DOHH2 (cell line): ENCODE data around the gene ESCO1.

Experiments used
- H3F3A ChIP-seq: fragments of 200-600 bp; sonication (generic), shearing (Covaris generic); 2 replicates; pipeline ENCODE4 v1.6.0; 2016; ENCODE audit warnings: antibody characterized with exemption, mild to moderate bottlenecking; ENCODE audit not compliant: control insufficient read depth, insufficient read depth
- H3K27ac ChIP-seq: fragments of 200-600 bp; sonication (generic); 2 replicates; pipeline ENCODE4 v1.5.1; 2014; ENCODE audit warnings: low read depth, mild to moderate bottlenecking, low read length, moderate library complexity
- H3K27me3 ChIP-seq: fragments of 200-600 bp; sonication (generic); 2 replicates; pipeline ENCODE4 v1.6.1; 2014; ENCODE audit warnings: mild to moderate bottlenecking, low read length, mixed read lengths; ENCODE audit not compliant: control insufficient read depth
- H3K36me3 ChIP-seq: fragments of 200-600 bp; sonication (generic); 2 replicates; pipeline ENCODE4 v1.6.1; 2014; ENCODE audit warnings: mild to moderate bottlenecking, low read length, moderate library complexity, mixed read lengths; ENCODE audit not compliant: control insufficient read depth
- H3K4me1 ChIP-seq: fragments of 200-600 bp; sonication (generic); 2 replicates; pipeline ENCODE4 v1.6.1; 2014; ENCODE audit warnings: mild to moderate bottlenecking, low read length, mixed read lengths; ENCODE audit not compliant: control insufficient read depth
- H3K4me2 ChIP-seq: fragments of 200-600 bp; sonication (generic); 2 replicates; pipeline ENCODE4 v1.6.0; 2014; ENCODE audit warnings: mild to moderate bottlenecking, low read length, moderate library complexity
- H3K4me3 ChIP-seq: fragments of 200-600 bp; sonication (generic); 2 replicates; pipeline ENCODE4 v1.5.1; 2014; ENCODE audit warnings: mild to moderate bottlenecking, low read length, mixed read lengths
- H3K79me2 ChIP-seq: fragments of 200-600 bp; sonication (generic); 2 replicates; pipeline ENCODE4 v1.6.1; 2014; ENCODE audit warnings: mild to moderate bottlenecking, low read length, mixed read lengths; ENCODE audit not compliant: control insufficient read depth
- H3K9me2 ChIP-seq: fragments of 200-600 bp; sonication (generic); replicated peaks from 2 replicates; pipeline ENCODE4 v1.6.1; 2014; ENCODE audit warnings: mild to moderate bottlenecking, low read length, mixed read lengths; ENCODE audit not compliant: control insufficient read depth
- H3K9me3 ChIP-seq: fragments of 200-600 bp; sonication (generic); 2 replicates; pipeline ENCODE4 v1.6.1; 2014; ENCODE audit warnings: antibody characterized with exemption, low read length, mixed read lengths; ENCODE audit not compliant: control insufficient read depth, insufficient read depth
- H4K20me1 ChIP-seq: fragments of 200-600 bp; sonication (generic); 2 replicates; pipeline ENCODE4 v1.6.0; 2014; ENCODE audit warnings: low read depth, mild to moderate bottlenecking, antibody characterized with exemption, low read length, moderate library complexity; ENCODE audit not compliant: control insufficient read depth, insufficient read depth
- CTCF ChIP-seq: fragments of 200-600 bp; sonication (generic); IDR thresholded peaks from one replicate; pipeline ENCODE4 v1.5.1; 2014; ENCODE audit warnings: antibody characterized with exemption, mild to moderate bottlenecking, low read depth, low read length; ENCODE audit not compliant: poor library complexity, severe bottlenecking
- EZH2phosphoT487 ChIP-seq: fragments of 200-600 bp; sonication (generic); IDR thresholded peaks from 2 replicates; pipeline ENCODE4 v1.6.1; 2017; ENCODE audit warnings: borderline replicate concordance, mild to moderate bottlenecking, antibody characterized with exemption, low read length, moderate library complexity, mixed read lengths

ESCO1 gene

GRCh38 chr18:21636769-21637168, 36.3 kb upstream of the ESCO1 start:
- Histone ChIP-seq H4K20me1 (peaks cover under 1% of the 10 kb centered on the region; the same call in 1 of the 2 replicates), H3K27ac (no peak overlapping the region), H3K27me3 (no peaks in the 10 kb centered on the region), H3K4me1 (peaks cover 28% of the 10 kb centered on the region), H3K4me2 (no peak overlapping the region), H3F3A (peaks cover 25% of the 10 kb centered on the region), H3K4me3 (no peak overlapping the region), H3K9me3 (no peaks in the 10 kb centered on the region), H3K36me3 (peaks cover 34% of the 10 kb centered on the region), H3K79me2 (0 out of 2 replicates have a peak, but pooled peaks cover 3% of the 10 kb centered on the region), H3K9me2 (no peaks in the 10 kb centered on the region)
- TF ChIP-seq CTCF (no peak), EZH2phosphoT487 (no peak)

DNA sequence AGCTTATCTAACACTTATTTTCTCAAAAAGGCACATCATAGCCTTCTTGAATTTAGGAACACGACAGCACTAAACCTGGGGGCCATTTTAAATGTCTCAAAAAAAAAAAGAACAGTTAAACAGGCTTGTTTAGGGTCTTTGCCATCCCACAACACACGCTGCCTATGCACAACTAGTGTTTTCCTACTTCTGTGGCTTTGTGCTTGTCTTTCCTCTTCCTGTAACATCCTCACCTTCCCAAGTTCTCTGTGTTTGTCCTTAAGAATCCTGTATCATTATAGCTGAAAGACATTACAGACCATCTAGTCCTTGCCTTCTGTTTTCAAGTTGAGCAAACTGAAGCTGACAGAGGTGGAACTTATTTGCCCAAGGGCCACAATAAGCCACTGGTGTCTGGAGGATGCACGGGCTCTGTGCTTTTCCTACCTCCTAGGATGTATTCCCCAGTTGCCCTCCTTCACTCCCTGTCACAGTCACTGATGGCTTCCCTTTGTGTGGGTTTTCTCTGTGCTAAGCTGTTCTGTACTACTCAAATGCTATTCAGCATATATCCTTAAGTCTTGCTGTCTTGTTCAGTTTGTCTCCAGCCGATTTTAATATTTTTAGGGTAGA, 34.2 kb upstream of the ESCO1 start:
- Histone ChIP-seq H3K79me2 (peaks cover 13% of the 10 kb centered on the region), H3K27me3 (no peaks in the 10 kb centered on the region), H3K9me3 (no peaks in the 10 kb centered on the region), H3K4me2 (no peak overlapping the region), H3K9me2 (no peaks in the 10 kb centered on the region), H3K4me1 (peaks cover 30% of the 10 kb centered on the region), H3K36me3 (peaks cover 53% of the 10 kb centered on the region), H3F3A (peaks cover 32% of the 10 kb centered on the region), H3K27ac (no peak overlapping the region), H4K20me1 (peaks cover 4% of the 10 kb centered on the region; the same call in 1 of the 2 replicates), H3K4me3 (no peak overlapping the region)
- TF ChIP-seq CTCF (no peak), EZH2phosphoT487 (no peak)

DNA sequence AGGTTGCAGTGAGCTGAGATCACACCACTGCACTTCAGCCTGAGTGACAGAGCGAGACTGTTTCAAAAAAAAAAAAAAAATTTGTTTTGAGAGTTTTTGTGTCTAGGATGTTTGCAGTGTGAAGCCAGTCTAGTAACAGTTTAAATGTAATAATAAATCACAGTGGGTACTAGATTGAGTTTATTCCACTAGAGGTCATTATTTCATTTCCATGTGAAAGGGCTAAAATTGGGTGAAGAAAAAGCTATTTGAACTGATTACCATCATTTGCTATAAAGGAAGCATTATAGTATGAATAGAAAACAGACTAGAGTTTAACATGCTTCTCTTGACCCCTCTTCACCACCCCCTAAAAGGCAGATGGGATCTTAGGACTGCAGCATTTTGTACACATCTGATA, 31.9 kb upstream of the ESCO1 start:
- peaks cover 70% of the 10 kb centered on the region for H3K36me3 ChIP-seq
- peaks cover 10% of the 10 kb centered on the region; the same call in 1 of the 2 replicates for H4K20me1 ChIP-seq
- peaks cover 39% of the 10 kb centered on the region for H3F3A ChIP-seq

More for the DNA sequence above, 31.9 kb upstream of the ESCO1 start:
- H3K9me3 ChIP-seq = no peaks in the 10 kb centered on the region
- H3K4me1 ChIP-seq = peaks cover 42% of the 10 kb centered on the region
- TF ChIP-seq CTCF = no peak
- no peak for TF ChIP-seq EZH2phosphoT487
- no peak overlapping the region for H3K4me2 ChIP-seq
- H3K9me2 ChIP-seq = no peaks in the 10 kb centered on the region
- H3K4me3 ChIP-seq = no peak overlapping the region
- H3K79me2 ChIP-seq = peaks cover 36% of the 10 kb centered on the region
- no peak overlapping the region for H3K27ac ChIP-seq
- H3K27me3 ChIP-seq = no peaks in the 10 kb centered on the region
